ENCODE data around the gene MERTK.

DNA sequence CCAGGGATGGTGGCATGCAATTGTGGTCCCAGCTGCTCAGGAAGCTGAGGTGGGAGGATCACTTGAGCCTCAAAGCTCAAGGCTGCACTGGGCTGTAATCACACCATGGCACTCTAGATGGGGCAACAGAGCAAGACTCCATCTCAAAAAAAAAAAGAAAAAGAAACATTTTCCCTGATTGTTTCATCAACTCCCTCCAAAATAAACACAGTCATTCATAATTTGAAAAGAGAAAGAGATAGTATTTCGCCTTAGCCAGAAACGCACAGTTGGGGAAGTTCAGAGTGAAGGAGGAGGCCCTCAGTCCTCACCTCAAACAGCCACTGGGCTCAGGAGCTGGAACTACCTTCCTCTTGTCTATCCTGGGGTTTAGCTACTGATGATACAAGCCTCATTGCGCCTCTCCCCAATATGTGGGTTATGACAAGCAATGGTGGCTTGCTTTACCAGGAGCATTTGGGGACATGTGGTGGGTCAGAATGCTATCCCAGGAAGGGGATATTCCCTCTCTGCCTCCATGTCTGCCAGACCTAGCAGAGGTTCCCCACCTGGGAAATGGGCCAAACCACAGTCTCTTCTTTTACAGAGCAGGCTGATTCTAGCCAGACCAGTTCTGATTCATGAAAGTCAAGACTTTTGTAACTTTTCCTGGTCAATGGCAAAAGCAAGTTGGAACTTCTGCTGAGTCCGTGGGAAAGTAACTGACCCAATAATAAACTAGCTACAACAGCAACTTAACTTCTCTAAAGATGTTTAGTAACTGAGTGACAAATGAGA is 134.5 kb downstream of the MERTK start:
- TF ChIP-seq, protein P1, sequence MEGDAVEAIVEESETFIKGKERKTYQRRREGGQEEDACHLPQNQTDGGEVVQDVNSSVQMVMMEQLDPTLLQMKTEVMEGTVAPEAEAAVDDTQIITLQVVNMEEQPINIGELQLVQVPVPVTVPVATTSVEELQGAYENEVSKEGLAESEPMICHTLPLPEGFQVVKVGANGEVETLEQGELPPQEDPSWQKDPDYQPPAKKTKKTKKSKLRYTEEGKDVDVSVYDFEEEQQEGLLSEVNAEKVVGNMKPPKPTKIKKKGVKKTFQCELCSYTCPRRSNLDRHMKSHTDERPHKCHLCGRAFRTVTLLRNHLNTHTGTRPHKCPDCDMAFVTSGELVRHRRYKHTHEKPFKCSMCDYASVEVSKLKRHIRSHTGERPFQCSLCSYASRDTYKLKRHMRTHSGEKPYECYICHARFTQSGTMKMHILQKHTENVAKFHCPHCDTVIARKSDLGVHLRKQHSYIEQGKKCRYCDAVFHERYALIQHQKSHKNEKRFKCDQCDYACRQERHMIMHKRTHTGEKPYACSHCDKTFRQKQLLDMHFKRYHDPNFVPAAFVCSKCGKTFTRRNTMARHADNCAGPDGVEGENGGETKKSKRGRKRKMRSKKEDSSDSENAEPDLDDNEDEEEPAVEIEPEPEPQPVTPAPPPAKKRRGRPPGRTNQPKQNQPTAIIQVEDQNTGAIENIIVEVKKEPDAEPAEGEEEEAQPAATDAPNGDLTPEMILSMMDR (IDR thresholded peaks at IDR 0.05; ENCODE audit: poor library complexity): peak; percentile 30
- no peak for TF ChIP-seq EZH2 (IDR thresholded peaks at IDR 0.05; ENCODE audit: borderline replicate concordance)

Data from hepatocyte (in vitro differentiated cells).